ENCODE results near the gene E2F6. TPM values are rescaled to one million over a fixed set of nuclear protein-coding genes. Genes with fewer than 3 reads are reported as not detected.
"Not testable (repeated sequence)": the region's sequence is repeated elsewhere in the genome, so short reads cannot be mapped to it uniquely, and the experiment has no call there.

The E2F6 gene
- total RNA-seq, 1 donor from 2014 or later: 12.5 TPM

GRCh38 chr2:11412449-11412810 lies 53.5 kb downstream of the E2F6 start:
- DNase-seq (ENCODE audit: low read depth): no peak

GRCh38 chr2:11411768-11412448 lies 54.1 kb downstream of the E2F6 start:
- peak; percentile 18 for DNase-seq (ENCODE audit: low read depth)

- DNase-seq (ENCODE audit: low read depth): no peak
Measured at GRCh38 chr2:11411244-11411643, 54.7 kb downstream of the E2F6 start.

- DNase-seq (ENCODE audit: low read depth): no peak
Measured at GRCh38 chr2:11410101-11410500, 55.9 kb downstream of the E2F6 start.

- no peak for DNase-seq (ENCODE audit: low read depth)
Measured at GRCh38 chr2:11409572-11409959, 56.4 kb downstream of the E2F6 start.

- no peak for DNase-seq (ENCODE audit: low read depth)
Measured at GRCh38 chr2:11408959-11409571, 56.9 kb downstream of the E2F6 start.

- no peak for DNase-seq (ENCODE audit: low read depth)
Measured at GRCh38 chr2:11407413-11407812, 58.5 kb downstream of the E2F6 start.

- peak; percentile 59 for DNase-seq (ENCODE audit: low read depth)
Measured at GRCh38 chr2:11406958-11407381, 59.0 kb downstream of the E2F6 start.

- DNase-seq (ENCODE audit: low read depth): no peak
Measured at GRCh38 chr2:11406267-11406957, 59.5 kb downstream of the E2F6 start.

GRCh38 chr2:11405599-11406266 lies 60.2 kb downstream of the E2F6 start:
- no peak for DNase-seq (ENCODE audit: low read depth)

- DNase-seq (ENCODE audit: low read depth): not testable (repeated sequence)
Measured at GRCh38 chr2:11405074-11405406, 60.9 kb downstream of the E2F6 start.

GRCh38 chr2:11404376-11405073 lies 61.4 kb downstream of the E2F6 start:
- DNase-seq (ENCODE audit: low read depth): no peak

- DNase-seq (ENCODE audit: low read depth): no peak
Measured at GRCh38 chr2:11402436-11402835, 63.5 kb downstream of the E2F6 start.

GRCh38 chr2:11399438-11399762 lies 66.6 kb downstream of the E2F6 start:
- no peak for DNase-seq (ENCODE audit: low read depth)

- DNase-seq (ENCODE audit: low read depth): no peak
Measured at GRCh38 chr2:11398750-11399437, 67.1 kb downstream of the E2F6 start.

GRCh38 chr2:11397513-11397912 lies 68.4 kb downstream of the E2F6 start:
- DNase-seq (ENCODE audit: low read depth): no peak

GRCh38 chr2:11396467-11397445 lies 69.2 kb downstream of the E2F6 start:
- DNase-seq (ENCODE audit: low read depth): no peak

- no peak for DNase-seq (ENCODE audit: low read depth)
Measured at GRCh38 chr2:11396021-11396420, 69.9 kb downstream of the E2F6 start.

GRCh38 chr2:11395389-11395788 lies 70.6 kb downstream of the E2F6 start:
- DNase-seq (ENCODE audit: low read depth): no peak

Data from renal cortical epithelial cell (primary cell).